Large intestine (tissue), 3 donors: ENCODE data around the gene KRIT1. TPM values are rescaled to one million over a fixed set of nuclear protein-coding genes. Genes with fewer than 3 reads are reported as not detected.
"Not testable (repeated sequence)": the region's sequence is repeated elsewhere in the genome, so short reads cannot be mapped to it uniquely, and the experiment has no call there.

Experiments
- DNase-seq, 2 donors: peaks; one replicate each; pipeline versions ENCODE4 v3.0.0 to v3.0.0-alpha.2; 2013
- H3K27ac ChIP-seq: one replicate; pipeline ENCODE4 v1.5.1; 2013; ENCODE audit warnings: low read length
- H3K27me3 ChIP-seq: 2 replicates; pipeline ENCODE4 v1.6.1; 2013; ENCODE audit warnings: low read length; ENCODE audit not compliant: control insufficient read depth, insufficient read depth
- H3K36me3 ChIP-seq: 2 replicates; pipeline ENCODE4 v1.6.1; 2013; ENCODE audit warnings: low read length; ENCODE audit not compliant: control insufficient read depth, insufficient read depth
- H3K4me1 ChIP-seq: one replicate; pipeline ENCODE4 v1.6.1; 2013; ENCODE audit warnings: low read length; ENCODE audit not compliant: control insufficient read depth, insufficient read depth
- H3K4me3 ChIP-seq: one replicate; pipeline ENCODE4 v1.5.1; 2013; ENCODE audit warnings: low read length
- H3K9me3 ChIP-seq: one replicate; pipeline ENCODE4 v1.6.1; 2013; ENCODE audit warnings: mild to moderate bottlenecking, low read depth, low read length, moderate library complexity; ENCODE audit not compliant: control insufficient read depth
- WGBS: methylation state at CpG from one replicate; pipeline ENCODE4 v1.1.5; 2013; ENCODE audit warnings: low lambda C conversion rate; ENCODE audit not compliant: insufficient coverage; 5-methylcytosine and 5-hydroxymethylcytosine counted together
- polyA plus RNA-seq: library from polyadenylated mRNA; unstranded; fragments of 120-200 nt; gene quantifications from one replicate; pipeline ENCODE4 v1.2.1, GENCODE V29; 2013

KRIT1 gene
- polyA plus RNA-seq, 1 donor, result 51.8 TPM

DNA sequence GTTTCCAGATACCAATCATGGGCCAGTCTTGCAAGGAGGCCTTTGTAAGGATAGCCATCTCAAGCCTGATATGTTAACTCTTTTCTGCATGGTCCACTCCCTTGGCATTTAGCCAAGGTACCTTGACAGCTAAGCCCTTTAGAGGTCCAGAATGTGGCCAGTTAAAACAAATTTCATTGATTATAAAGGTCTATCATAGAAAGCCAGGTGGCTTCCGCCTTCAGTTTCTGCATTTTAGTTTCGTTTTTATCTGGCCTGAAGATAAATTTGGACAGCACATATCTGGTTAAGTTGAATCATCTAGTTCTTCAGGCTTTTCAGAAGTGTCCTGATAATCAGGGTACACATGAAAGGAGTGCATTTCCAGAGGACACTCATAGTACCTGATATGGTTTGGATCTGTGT lies 30.7 kb upstream of the KRIT1 start:
- no peak for DNase-seq
- H3K36me3 ChIP-seq, result no peaks in the 10 kb centered on the region
- H3K27ac ChIP-seq, result no peak overlapping the region
- no peak overlapping the region for H3K4me3 ChIP-seq
- H3K9me3 ChIP-seq, result peaks cover 2% of the 10 kb centered on the region
- WGBS, result 100% methylated on average over 2 of the region's 2 CpGs
- no peaks in the 10 kb centered on the region for H3K27me3 ChIP-seq
- H3K4me1 ChIP-seq, result no peaks in the 10 kb centered on the region

DNA sequence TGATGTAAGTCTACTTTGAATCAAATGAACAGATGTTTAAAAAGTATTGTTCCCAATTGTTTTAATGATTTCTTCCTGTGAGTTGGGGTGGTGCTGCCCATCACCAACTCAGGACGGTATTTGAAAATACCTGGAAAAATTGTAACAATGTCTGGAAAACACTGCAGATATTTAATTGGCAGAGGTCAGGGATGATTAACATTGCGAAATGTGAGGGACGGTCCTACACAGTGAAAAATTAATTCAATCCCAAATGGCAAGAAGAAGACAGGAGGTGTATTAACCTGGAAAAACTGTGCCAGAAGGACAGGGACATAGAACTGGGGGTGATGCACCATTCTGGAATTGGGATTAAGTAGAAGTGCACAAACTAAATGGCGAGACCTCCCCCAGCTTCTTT lies 29.6 kb upstream of the KRIT1 start:
- Histone ChIP-seq H3K4me3 (no peak overlapping the region), H3K27me3 (no peaks in the 10 kb centered on the region), H3K36me3 (no peaks in the 10 kb centered on the region), H3K4me1 (no peaks in the 10 kb centered on the region), H3K9me3 (peaks cover 2% of the 10 kb centered on the region), H3K27ac (no peak overlapping the region)
- 100% methylated on average over 2 of the region's 4 CpGs for WGBS
- DNase-seq, result no peak

DNA sequence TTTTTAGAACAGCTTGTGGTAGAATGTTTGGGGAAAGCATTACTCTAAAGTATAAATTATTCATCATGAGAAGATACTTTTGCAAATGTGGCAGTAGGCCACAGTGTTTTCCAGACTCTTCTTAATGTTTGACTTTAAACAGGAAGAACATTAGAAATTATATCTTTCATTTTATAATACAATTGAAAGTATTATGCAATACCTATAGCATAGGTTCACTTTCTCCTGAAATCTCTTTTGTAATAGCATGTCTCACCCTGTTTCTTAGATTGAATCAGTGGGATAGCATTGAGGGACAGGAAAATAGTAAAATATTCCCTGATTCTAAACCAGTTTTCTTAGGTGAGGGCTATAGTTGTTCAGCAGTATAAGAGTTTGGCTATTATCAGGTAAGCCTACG lies 23.2 kb upstream of the KRIT1 start:
- no peak for DNase-seq
- no peak overlapping the region for H3K27ac ChIP-seq
- H3K9me3 ChIP-seq, result peaks cover under 1% of the 10 kb centered on the region
- 100% methylated on average over 1 of the region's 1 CpG for WGBS
- no peaks in the 10 kb centered on the region for H3K27me3 ChIP-seq
- H3K4me3 ChIP-seq, result no peak overlapping the region
- H3K36me3 ChIP-seq, result peaks cover 3% of the 10 kb centered on the region
- no peaks in the 10 kb centered on the region for H3K4me1 ChIP-seq

DNA sequence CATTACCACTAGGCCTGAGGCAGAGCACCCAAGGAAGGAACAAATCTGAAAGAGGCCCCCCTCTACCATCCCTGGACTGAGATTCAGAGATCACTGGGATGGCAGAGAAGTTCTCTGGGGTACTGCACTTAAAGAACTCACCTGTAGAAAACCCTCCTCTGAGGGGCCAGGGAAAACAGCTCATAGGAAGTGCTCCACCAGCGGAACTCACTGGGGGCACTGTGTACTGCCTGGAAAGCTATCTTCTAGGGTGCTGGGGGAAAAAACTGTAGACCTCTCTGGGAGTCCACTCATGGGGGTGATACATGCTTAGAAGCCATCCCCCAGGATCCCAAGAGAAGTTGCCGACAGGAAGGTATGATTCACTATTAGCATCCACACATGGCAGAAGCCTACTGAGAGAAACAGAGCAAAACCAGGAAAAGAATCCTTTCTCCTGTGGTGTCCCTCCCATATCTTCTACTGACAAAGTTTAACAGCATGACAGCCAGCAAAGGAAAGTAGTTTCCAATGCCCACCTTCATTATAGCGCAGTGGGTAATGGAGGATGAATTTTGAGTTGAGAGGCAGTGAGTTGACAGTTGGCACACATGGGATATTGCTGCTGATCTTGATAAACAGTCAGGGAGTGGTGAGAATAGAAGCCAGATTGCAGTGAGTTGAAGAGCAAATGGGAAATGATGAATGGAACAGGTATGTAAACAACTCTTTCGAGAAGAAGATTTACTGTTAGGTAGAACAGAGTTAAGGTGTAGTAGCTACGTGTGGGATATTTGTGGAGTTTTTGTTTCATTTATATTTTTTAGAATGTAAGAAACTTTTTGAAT lies 20.9 kb upstream of the KRIT1 start:
- Histone ChIP-seq H3K9me3 (peaks cover 3% of the 10 kb centered on the region), H3K36me3 (peaks cover 3% of the 10 kb centered on the region), H3K4me3 (no peak overlapping the region), H3K27me3 (no peaks in the 10 kb centered on the region), H3K27ac (no peak overlapping the region), H3K4me1 (no peaks in the 10 kb centered on the region)
- no CpG with 5 or more reads among the region's 5 CpGs for WGBS
- DNase-seq, result no peak

DNA sequence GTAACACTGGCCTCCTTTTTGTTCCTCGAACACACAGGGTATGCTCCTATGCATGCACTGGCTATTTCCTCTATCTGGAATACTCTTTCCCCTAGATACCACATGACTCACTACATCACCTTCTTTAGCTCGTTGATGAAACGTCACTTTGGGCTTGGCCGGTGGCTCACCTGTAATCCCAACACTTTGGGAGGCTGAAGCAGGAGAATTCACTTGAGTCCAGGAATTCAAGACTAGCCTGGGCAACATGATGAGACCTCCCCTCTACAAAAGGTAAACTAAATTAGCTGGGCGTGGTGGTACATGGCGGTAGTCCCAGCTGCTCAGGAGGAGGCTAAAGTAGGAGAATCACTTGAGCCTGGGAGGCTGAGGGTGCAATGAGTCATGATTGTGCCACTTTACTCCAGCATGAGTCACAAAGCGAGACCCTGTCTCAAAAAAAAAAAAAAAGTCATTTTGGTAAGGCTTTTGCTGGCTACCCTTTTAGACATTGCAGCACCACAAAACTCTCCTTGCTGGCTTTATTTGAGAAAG lies 14.6 kb upstream of the KRIT1 start:
- peaks cover 3% of the 10 kb centered on the region for H3K9me3 ChIP-seq
- H3K36me3 ChIP-seq, result peaks cover 5% of the 10 kb centered on the region
- H3K4me1 ChIP-seq, result no peaks in the 10 kb centered on the region
- DNase-seq, result no peak
- H3K27me3 ChIP-seq, result no peaks in the 10 kb centered on the region
- H3K27ac ChIP-seq, result no peak overlapping the region
- no peak overlapping the region for H3K4me3 ChIP-seq
- 100% methylated on average over 1 of the region's 7 CpGs for WGBS

DNA sequence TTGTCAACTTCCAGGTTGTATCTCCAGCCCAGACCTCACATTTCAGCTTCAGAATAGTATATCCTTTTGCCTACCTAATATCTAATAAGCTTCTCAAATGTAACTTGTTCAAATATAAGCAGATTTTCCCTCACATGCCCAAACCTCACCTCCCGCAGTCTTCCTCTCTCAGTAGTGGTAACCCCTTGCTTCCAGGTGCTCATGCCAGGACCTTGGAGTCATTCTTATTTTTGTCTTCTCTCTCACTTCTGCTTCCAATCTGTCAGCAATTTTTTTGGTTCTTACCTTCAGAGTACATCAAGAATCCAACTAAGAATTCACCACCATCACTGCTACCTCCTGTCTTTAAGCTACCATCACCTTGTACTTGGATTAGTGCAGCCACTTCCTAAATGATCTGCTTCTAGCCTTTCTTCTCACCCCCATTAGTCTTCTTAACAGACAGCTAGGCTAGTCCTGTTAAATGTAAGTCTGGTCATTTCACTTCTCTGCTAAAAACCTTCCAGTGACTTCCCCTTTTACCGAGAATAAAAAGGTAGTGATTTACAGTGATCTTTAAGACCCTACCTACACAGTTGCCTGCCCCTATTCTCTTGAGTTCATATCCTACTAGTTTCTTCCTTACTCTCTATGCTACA lies 14.0 kb upstream of the KRIT1 start:
- 100% methylated on average over 2 of the region's 2 CpGs for WGBS
- no peaks in the 10 kb centered on the region for H3K4me1 ChIP-seq
- no peaks in the 10 kb centered on the region for H3K27me3 ChIP-seq
- no peak overlapping the region for H3K4me3 ChIP-seq
- H3K36me3 ChIP-seq, result peaks cover 5% of the 10 kb centered on the region
- H3K27ac ChIP-seq, result no peak overlapping the region
- no peak for DNase-seq
- H3K9me3 ChIP-seq, result peaks cover 3% of the 10 kb centered on the region

DNA sequence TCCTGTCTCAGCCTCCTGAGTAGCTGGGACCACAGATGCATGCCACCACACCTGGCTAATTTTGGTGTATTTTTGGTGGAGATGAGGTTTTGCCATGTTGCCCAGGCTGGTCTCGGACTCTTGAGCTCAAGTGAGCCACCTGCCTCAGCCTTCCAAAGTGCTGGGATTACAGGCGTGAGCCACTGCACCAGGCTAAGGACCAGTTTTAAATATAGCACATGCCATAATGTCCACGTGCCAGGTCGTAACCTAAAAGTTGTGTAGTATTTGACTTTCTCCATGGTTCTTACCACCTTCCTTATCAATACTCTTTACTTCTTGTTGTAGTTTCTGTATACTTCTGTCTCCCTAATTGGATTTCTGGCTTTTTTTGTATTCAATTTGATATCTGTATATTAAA lies 13.3 kb upstream of the KRIT1 start:
- Histone ChIP-seq H3K4me1 (no peaks in the 10 kb centered on the region), H3K4me3 (no peak overlapping the region), H3K27me3 (no peaks in the 10 kb centered on the region), H3K27ac (no peak overlapping the region), H3K9me3 (peaks cover 3% of the 10 kb centered on the region), H3K36me3 (peaks cover 5% of the 10 kb centered on the region)
- WGBS, result no CpG with 5 or more reads among the region's 4 CpGs
- DNase-seq, result no peak

DNA sequence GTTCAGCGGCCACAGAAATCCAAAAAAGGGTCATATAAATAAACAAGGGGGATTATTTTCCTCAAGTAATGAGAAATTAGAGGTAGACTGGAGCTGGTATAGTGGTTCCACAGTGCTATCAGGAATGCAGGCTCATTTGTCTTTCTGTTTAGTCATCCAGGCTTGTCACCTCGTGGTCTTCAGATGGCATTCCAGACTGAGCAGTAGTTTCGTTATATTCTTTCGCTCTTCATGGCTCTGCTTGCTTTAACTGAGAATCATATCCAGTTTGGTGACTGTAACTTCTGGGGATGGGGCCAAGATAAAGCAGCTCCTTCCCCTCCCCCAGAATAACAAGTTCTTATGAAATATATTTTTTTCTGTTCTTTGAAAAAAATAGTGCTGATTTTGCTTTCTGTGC lies 9.6 kb upstream of the KRIT1 start:
- Histone ChIP-seq H3K36me3 (peaks cover 5% of the 10 kb centered on the region), H3K27ac (no peak overlapping the region), H3K4me1 (no peaks in the 10 kb centered on the region), H3K27me3 (no peaks in the 10 kb centered on the region), H3K9me3 (no peaks in the 10 kb centered on the region), H3K4me3 (no peak overlapping the region)
- 100% methylated on average over 2 of the region's 4 CpGs for WGBS
- no peak for DNase-seq

DNA sequence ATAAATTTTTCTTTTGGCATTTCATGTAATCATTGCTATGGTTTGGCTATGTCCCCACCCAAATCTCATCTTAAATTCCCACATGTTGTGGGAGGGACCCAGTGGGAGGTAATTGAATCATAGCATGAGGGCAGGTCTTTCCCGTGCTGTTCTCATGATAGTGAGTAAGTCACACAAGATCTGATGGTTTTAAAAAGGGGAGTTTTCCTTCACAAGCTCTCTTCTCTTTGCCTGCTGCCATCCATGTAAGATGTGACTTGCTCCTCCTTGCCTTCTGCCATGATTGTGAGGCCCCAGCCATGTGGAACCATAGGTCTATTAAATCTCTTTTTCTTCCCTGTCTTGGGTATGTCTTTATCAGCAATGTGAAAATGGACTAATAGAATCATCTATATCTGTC lies 9.1 kb upstream of the KRIT1 start:
- not testable (repeated sequence) for H3K36me3 ChIP-seq, DNase-seq, H3K27me3 ChIP-seq, H3K9me3 ChIP-seq, H3K4me3 ChIP-seq, H3K27ac ChIP-seq, H3K4me1 ChIP-seq
- WGBS, result no CpG with 5 or more reads among the region's 1 CpG

DNA sequence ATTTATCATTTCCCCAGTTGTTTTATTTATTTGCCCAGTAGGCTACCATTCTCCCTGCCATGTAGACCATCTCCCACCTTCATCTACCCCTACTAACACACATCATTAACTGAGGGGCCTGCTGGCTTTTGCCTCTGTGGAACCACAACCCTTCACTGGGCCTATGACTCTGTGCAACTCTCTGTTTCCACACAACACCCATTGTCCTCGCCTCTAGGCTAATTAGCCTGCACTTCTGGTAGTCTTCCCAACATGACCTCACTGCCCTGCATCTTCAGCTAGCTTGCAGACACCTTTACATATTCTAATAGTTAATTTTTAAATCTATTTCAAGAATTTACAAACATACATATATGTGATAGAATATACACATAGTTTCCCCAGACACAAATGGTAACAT lies 7.5 kb upstream of the KRIT1 start:
- no peak overlapping the region for H3K4me3 ChIP-seq
- DNase-seq, result no peak
- H3K27ac ChIP-seq, result no peak overlapping the region
- H3K4me1 ChIP-seq, result no peaks in the 10 kb centered on the region
- no peaks in the 10 kb centered on the region for H3K27me3 ChIP-seq
- 80% methylated on average over 1 of the region's 1 CpG for WGBS
- peaks cover 4% of the 10 kb centered on the region for H3K36me3 ChIP-seq
- H3K9me3 ChIP-seq, result no peaks in the 10 kb centered on the region
